ENCODE data around the gene USP48. TPM values are rescaled to one million over a fixed set of nuclear protein-coding genes. Genes with fewer than 3 reads are reported as not detected.

The USP48 gene
- total RNA-seq, 1 experiment from 2014 or later, result 84.8 TPM

GRCh38 chr1:21652937-21653743 lies 129.8 kb downstream of the USP48 start:
- H3K4me3 Mint-ChIP-seq, result peak overlapping the region; percentile 29 to 74; a peak in 3 of 5 replicates
- Histone ChIP-seq H4K8ac (replicated peaks; ENCODE audit: insufficient read length, low read depth, low read length) (no peak overlapping the region), H3K9me3 (ENCODE audit: control insufficient read depth, low read depth, low read length) (no peaks in the 10 kb centered on the region), H3K14ac (ENCODE audit: insufficient read depth, low read length) (no peak overlapping the region; the same call in 1 of the 2 replicates), H4K20me1 (ENCODE audit: control insufficient read depth, insufficient read depth, insufficient read length) (peaks cover 3% of the 10 kb centered on the region), H2BK12ac (ENCODE audit: insufficient read length, low read depth, low read length) (no peak overlapping the region), H3K56ac (ENCODE audit: insufficient read length, low read depth, low read length) (no peak overlapping the region), H3K4me2 (ENCODE audit: insufficient read depth, insufficient read length, low read length) (no peak overlapping the region), H3K4me1 (ENCODE audit: insufficient read depth, low read length) (no peaks in the 10 kb centered on the region; the same call in 1 of the 2 replicates), H3K79me1 (ENCODE audit: insufficient read depth, low read depth, low read length, poor library complexity, severe bottlenecking) (no peaks in the 10 kb centered on the region), H2AFZ (ENCODE audit: low read length) (no peak overlapping the region), H3K27me3 (ENCODE audit: insufficient read depth, low read length) (no peaks in the 10 kb centered on the region), H3K23ac (ENCODE audit: insufficient read length, low read depth, low read length) (no peak overlapping the region), H3K9ac (ENCODE audit: extremely low read depth, insufficient read length, low read length) (no peak overlapping the region), H3T11ph (ENCODE audit: low read length) (no peak overlapping the region), H2BK15ac (ENCODE audit: low read depth, low read length) (no peak overlapping the region), H2BK5ac (ENCODE audit: insufficient read length, low read length) (no peak overlapping the region), H2BK120ac (ENCODE audit: low read depth, low read length, poor library complexity, severe bottlenecking) (no peak overlapping the region), H3K79me2 (ENCODE audit: insufficient read depth, low read length) (no peaks in the 10 kb centered on the region), H4K91ac (ENCODE audit: insufficient read length, low read depth, low read length) (no peak overlapping the region), H2BK20ac (ENCODE audit: low read depth, low read length, poor library complexity, severe bottlenecking) (no peak overlapping the region), H3K27ac (ENCODE audit: insufficient read length, low read depth, low read length) (no peak overlapping the region), H4K5ac (ENCODE audit: insufficient read length, low read depth, low read length) (no peak overlapping the region), H3K18ac (ENCODE audit: insufficient read length, low read depth, low read length) (no peak overlapping the region), H3K4ac (ENCODE audit: low read depth, low read length) (no peak overlapping the region), H3K23me2 (ENCODE audit: insufficient read length, low read depth, low read length, poor library complexity, severe bottlenecking) (peaks cover 11% of the 10 kb centered on the region), H2AK5ac (ENCODE audit: insufficient read length, low read length) (no peak overlapping the region)
- H3K36me3 Mint-ChIP-seq (ENCODE audit: insufficient read depth in 1 of 3, low read depth in 3 of 3), result no peaks in the 10 kb centered on the region
- peaks cover 24% of the 10 kb centered on the region for H3K27me3 Mint-ChIP-seq (ENCODE audit: low read depth)
- DNase-seq, result no peak
- no CpG with 5 or more reads among the region's 10 CpGs for WGBS (ENCODE audit: extremely low coverage, insufficient read length, low lambda C conversion rate)
- H3K27ac Mint-ChIP-seq, result no peak overlapping the region
- TF ChIP-seq, protein P1, sequence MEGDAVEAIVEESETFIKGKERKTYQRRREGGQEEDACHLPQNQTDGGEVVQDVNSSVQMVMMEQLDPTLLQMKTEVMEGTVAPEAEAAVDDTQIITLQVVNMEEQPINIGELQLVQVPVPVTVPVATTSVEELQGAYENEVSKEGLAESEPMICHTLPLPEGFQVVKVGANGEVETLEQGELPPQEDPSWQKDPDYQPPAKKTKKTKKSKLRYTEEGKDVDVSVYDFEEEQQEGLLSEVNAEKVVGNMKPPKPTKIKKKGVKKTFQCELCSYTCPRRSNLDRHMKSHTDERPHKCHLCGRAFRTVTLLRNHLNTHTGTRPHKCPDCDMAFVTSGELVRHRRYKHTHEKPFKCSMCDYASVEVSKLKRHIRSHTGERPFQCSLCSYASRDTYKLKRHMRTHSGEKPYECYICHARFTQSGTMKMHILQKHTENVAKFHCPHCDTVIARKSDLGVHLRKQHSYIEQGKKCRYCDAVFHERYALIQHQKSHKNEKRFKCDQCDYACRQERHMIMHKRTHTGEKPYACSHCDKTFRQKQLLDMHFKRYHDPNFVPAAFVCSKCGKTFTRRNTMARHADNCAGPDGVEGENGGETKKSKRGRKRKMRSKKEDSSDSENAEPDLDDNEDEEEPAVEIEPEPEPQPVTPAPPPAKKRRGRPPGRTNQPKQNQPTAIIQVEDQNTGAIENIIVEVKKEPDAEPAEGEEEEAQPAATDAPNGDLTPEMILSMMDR (conservative IDR thresholded peaks at IDR 0.05), result no peak
- peaks cover 11 to 28% of the 10 kb centered on the region in 2 experiments for H3K4me1 Mint-ChIP-seq
- H3K9me3 Mint-ChIP-seq, result no peaks in the 10 kb centered on the region; a peak in 2 of 5 replicates
